LNCaP clone FGC (cell line): ENCODE measurements around the gene ZNF74.

ENCODE experiments used
- DNase-seq: peaks from one replicate; pipeline ENCODE4 v3.0.0-alpha.2; 2011; ENCODE audit warnings: low read depth
- H3K4me3 ChIP-seq: 2 replicates; pipeline ENCODE4 v1.5.1; 2011; ENCODE audit warnings: mild to moderate bottlenecking, low read depth, low read length, control low read depth
- TF ChIP-seq, protein P1 (sequence below): IDR thresholded peaks from 2 replicates; pipeline ENCODE4 v1.5.1; 2012; ENCODE audit warnings: mild to moderate bottlenecking; ENCODE audit not compliant: control insufficient read depth, insufficient read depth; ENCODE audit errors: extremely low read depth

Gene ZNF74

DNA sequence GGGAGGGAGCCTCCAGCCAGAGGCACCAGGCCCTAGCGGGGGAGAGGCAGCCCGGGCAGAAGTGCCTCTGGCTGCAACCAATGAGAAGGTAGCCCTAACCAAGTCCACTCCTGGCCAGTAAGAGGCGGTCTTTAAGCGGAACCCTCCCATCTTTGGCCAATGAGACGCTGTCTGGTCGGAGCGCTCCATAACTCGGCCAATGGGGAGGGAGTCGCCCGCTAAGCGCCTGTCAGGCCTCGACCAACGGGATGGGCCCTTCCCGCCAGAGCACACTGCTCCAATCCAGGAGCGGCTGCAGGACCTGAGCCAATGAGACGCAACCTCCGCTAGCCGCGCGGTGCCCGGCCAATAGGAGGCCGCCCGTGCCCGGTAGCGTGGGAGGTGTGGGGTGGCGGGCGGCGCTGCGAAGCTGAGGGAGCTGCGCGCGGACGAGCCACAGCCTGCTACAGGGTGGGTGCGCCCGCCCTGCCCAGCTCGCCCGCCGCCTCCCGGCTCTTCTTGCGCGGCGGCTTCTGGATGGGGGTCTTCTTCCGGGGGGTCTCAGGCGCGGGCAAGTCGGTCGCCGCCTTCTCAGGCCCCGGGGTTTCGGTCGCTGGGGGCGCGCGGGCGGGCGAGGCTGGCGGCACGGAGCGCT, 31.1 kb downstream of the ZNF74 start:
- H3K4me3 ChIP-seq: no peak overlapping the region
- DNase-seq: no peak
- TF ChIP-seq, protein P1, sequence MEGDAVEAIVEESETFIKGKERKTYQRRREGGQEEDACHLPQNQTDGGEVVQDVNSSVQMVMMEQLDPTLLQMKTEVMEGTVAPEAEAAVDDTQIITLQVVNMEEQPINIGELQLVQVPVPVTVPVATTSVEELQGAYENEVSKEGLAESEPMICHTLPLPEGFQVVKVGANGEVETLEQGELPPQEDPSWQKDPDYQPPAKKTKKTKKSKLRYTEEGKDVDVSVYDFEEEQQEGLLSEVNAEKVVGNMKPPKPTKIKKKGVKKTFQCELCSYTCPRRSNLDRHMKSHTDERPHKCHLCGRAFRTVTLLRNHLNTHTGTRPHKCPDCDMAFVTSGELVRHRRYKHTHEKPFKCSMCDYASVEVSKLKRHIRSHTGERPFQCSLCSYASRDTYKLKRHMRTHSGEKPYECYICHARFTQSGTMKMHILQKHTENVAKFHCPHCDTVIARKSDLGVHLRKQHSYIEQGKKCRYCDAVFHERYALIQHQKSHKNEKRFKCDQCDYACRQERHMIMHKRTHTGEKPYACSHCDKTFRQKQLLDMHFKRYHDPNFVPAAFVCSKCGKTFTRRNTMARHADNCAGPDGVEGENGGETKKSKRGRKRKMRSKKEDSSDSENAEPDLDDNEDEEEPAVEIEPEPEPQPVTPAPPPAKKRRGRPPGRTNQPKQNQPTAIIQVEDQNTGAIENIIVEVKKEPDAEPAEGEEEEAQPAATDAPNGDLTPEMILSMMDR: no peak

DNA sequence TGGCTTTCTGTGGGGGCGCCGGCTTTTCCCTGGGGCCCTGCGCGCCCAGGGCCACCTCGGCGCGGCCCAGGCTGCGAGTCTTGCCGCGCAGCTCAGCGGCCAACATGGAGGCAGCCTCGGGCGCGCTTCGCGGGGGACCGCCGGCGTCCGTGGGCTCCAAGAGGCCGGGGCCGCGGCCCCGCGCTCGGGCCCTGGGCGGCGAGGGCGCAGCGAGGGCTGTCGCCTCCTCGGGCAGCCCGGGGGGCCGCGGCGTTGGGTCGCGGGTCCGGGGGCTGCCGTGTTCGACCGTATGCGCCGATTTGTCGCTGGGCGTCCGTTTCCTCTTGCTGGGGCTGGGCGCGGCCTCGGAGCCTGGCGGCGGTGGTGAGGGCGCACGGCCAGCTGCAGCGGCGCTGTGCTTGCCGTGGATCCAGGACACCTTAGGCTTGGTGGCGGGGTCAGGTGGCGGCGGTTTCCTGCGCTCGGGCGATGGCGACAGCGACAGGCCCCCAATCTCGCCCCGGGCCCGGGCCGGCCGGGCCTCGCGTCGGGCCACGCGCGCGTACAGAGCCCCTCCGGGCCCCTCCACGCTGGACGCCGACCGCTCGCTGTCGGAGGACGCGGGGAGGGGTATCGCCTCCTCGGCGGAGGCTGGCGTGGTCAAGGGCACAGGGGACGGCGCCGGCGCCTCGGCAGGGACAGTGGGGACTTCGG, 31.8 kb downstream of the ZNF74 start:
- no peak for DNase-seq
- H3K4me3 ChIP-seq: no peak overlapping the region
- TF ChIP-seq, protein P1: no peak

DNA sequence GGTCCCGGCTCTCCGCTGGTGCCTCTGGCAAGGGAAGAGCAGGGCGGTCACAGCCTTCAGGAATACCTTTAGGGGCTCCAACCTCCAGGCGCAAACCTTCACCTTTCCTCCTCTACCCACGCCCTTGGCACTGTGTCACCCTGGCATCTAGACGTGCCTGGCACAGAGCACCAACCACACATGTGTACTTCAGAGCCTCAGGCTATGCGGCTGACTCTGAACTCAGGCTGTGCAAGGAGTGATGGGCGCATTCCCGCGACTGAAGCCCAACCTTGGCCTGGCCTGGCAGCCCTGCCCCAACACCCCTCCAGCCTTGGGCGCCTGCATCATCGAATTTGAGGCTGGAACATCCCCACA, 32.3 kb downstream of the ZNF74 start:
- TF ChIP-seq, protein P1: no peak
- DNase-seq: no peak
- no peak overlapping the region for H3K4me3 ChIP-seq

DNA sequence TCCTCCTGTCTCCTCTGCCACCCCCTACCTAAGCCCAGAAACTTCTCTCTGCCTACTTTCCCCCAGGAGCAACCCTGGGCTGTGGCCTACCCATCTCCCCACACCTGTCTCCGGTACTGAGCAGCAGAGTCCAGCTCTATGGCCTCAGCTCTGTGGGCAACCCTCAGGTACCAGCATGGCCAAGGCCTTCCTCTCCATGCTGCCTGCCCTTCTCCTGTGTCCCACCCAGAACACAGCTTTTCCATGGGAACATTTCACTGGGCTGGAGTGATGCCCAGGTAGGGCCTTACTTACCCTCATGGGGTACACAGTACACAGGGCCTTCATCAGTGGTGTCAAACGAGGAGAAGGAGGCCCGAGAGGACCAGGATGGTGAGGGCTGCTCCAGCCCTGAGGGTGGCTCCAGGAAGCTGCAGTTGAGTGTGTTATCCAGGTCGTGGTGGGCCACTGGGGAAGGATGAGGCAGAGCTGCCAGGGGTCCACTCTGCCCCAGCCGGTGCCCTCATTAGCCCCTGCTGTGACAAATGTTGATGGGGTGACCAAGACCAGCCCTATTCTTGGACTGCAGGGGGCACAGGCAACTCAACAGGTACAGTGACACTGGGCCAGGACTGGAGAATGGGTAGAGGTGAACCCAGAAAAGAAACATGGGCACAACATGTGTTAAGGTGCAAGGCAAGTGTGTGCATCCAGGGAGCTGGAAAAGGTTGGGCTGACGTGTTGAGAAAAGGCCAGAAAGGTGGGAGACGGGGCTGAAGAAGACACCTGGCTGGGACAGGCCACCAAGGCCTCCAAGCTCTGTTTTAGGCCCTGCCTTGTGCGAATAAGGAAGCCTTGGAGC, 33.4 kb downstream of the ZNF74 start:
- TF ChIP-seq, protein P1: no peak
- DNase-seq: no peak
- H3K4me3 ChIP-seq: no peak overlapping the region

DNA sequence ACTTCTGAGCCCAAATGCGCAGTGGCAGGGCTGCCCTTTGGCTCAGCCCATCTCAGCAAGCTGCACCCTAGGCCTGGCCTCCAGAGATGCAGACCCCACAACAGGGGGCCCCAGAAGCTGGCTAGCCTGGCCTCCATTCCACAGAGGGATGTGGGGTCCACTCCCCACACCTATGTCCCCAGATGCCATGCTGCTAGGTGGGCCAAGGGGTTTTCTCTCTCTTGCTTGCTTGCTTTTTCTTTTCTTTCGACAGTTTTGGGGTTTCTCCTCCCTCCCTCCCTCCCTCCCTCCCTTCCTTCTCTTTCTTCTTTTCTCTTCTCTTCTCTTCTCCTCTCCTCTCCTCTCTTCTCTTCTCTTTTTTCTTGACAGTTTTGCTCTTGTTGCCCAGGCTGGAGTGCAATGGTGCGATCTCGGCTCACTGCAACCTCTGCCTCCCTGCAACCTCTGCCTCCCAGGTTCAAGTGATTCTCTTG, 34.0 kb downstream of the ZNF74 start:
- TF ChIP-seq, protein P1: no peak
- H3K4me3 ChIP-seq: no peak overlapping the region
- DNase-seq: no peak

DNA sequence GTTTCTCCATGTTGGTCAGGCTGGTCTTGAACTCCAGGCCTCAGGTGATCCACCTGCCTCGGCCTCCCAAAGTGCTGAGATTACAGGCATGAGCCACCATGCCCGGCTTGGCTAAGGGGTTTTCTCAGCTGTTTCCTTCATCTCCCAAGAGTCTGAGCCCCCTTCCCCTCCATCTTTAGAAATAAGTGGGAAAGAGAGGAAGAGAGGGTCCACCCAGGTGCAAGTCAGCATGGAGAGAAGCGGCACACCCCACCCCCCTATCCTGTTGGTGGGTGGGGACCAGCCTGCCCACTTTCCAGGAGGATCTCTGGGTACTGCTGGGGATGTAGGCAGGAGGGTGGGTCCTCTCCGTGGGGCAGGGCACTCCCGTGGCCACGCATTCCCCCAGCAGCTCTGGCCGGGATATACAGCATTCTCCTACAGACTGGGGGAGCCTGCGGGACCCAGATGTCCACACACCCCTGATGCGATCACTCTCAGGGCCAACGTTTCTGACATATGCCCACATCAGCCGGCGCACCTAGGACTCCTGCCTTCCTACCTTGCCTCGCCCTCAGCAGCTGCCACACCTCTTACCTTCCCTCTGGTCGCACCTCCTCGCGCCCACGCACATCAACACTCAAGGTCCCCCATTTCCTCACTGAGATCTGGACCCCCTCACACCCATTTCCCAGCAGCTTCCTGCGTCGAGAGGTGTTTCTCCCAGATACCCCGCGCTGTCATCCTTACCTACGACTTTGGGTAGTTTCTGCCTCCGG, 34.7 kb downstream of the ZNF74 start:
- H3K4me3 ChIP-seq: no peak overlapping the region
- TF ChIP-seq, protein P1: no peak
- no peak for DNase-seq
